Endothelial cell of umbilical vein (primary cell): ENCODE data around the gene NTN3. TPM values are rescaled to one million over a fixed set of nuclear protein-coding genes. Genes with fewer than 3 reads are reported as not detected.

Source experiments
- BruUV-seq: library from RNA; stranded (reverse); fragments of 400-500 nt; replicated peaks from 2 replicates; lab custom pipeline; 2021; lab: Mats Ljungman, UMichigan
- CTCF ChIA-PET: fragments of 300-600, 350-600 bp; sonication (Branson Sonifier 250); formaldehyde crosslinking; loops from one replicate; lab custom pipeline; 2021; ENCODE audit warnings: antibody characterized with exemption, inconsistent platforms; lab: Charles Lee
- POLR2A ChIA-PET: fragments of 300-600, 350-600 bp; sonication (Branson Sonifier 250); formaldehyde crosslinking; loops from one replicate; lab custom pipeline; 2021; ENCODE audit warnings: antibody characterized with exemption, inconsistent platforms; lab: Charles Lee
- DNase-seq: peaks from one replicate; pipeline ENCODE4 v3.0.0-alpha.2; 2011; ENCODE audit warnings: low read depth, low spot score
- FAIRE-seq: peaks from 2 replicates; lab custom pipeline; 2011; peaks lifted over from hg19 to GRCh38; lab: Jason Lieb, UNC
- H2AFZ ChIP-seq: 2 replicates; pipeline ENCODE4 v1.6.0; 2012; ENCODE audit warnings: low read depth, low read length, control low read depth, inconsistent platforms
- H3K27ac ChIP-seq: 2 replicates; pipeline ENCODE4 v1.5.1; 2011; ENCODE audit warnings: low read depth, mild to moderate bottlenecking, control low read depth, low read length, moderate library complexity; ENCODE audit not compliant: insufficient read depth
- H3K27me3 ChIP-seq, 2 experiments: 2 replicates each; pipeline versions ENCODE4 v1.6.0 to v1.6.1; 2011; ENCODE audit warnings: low read length in 2 of 2, mixed read lengths in 1 of 2; ENCODE audit not compliant: control insufficient read depth in 2 of 2, insufficient read depth in 2 of 2
- H3K36me3 ChIP-seq, 2 experiments: 2 replicates in 1 of 2; 3 replicates in 1 of 2; pipeline ENCODE4 v1.5.1; 2011; ENCODE audit warnings: low read length in 2 of 2, mild to moderate bottlenecking in 1 of 2, moderate library complexity in 1 of 2; ENCODE audit not compliant: control insufficient read depth in 2 of 2, insufficient read depth in 2 of 2; ENCODE audit errors: extremely low read depth in 1 of 2
- H3K4me1 ChIP-seq: 3 replicates; pipeline ENCODE4 v1.5.1; 2011; ENCODE audit warnings: mild to moderate bottlenecking, low read length; ENCODE audit not compliant: control insufficient read depth, insufficient read depth; ENCODE audit errors: extremely low read depth
- H3K4me2 ChIP-seq: 2 replicates; pipeline ENCODE4 v1.6.1; 2011; ENCODE audit warnings: low read length, control low read depth, mixed read lengths; ENCODE audit not compliant: insufficient read depth
- H3K4me3 ChIP-seq, 3 experiments: fragments of 200-600 bp in 1 of 3; sonication (generic), shearing (Covaris generic) in 1 of 3; replicated peaks in 1 of 3; 2 replicates each; pipeline ENCODE4 v1.5.1; 2011 to 2016; ENCODE audit warnings: control low read depth in 3 of 3, low read length in 3 of 3, mild to moderate bottlenecking in 2 of 3, inconsistent platforms in 1 of 3, low read depth in 1 of 3, moderate library complexity in 1 of 3; ENCODE audit not compliant: insufficient read depth in 1 of 3
- H3K79me2 ChIP-seq: 2 replicates; pipeline ENCODE4 v1.6.0; 2012; ENCODE audit warnings: low read length, inconsistent platforms; ENCODE audit not compliant: control insufficient read depth, insufficient read depth
- H3K9ac ChIP-seq: replicated peaks from 2 replicates; pipeline ENCODE3; 2011; ENCODE audit warnings: low read length, control low read depth; ENCODE audit not compliant: insufficient read depth; ENCODE audit errors: extremely low read depth
- H3K9me1 ChIP-seq: replicated peaks from 3 replicates; pipeline ENCODE4 v1.6.0; 2011; ENCODE audit warnings: mild to moderate bottlenecking, low read length; ENCODE audit not compliant: control insufficient read depth, insufficient read depth; ENCODE audit errors: extremely low read depth
- H3K9me3 ChIP-seq: replicated peaks from 2 replicates; pipeline ENCODE4 v1.5.1; 2012; ENCODE audit warnings: low read length, inconsistent platforms; ENCODE audit not compliant: control insufficient read depth, insufficient read depth
- H4K20me1 ChIP-seq: replicated peaks from 2 replicates; pipeline ENCODE3; 2011; ENCODE audit warnings: mild to moderate bottlenecking, low read length; ENCODE audit not compliant: control insufficient read depth, insufficient read depth; ENCODE audit errors: extremely low read depth
- EZH2 ChIP-seq: IDR thresholded peaks from 2 replicates; pipeline ENCODE4 v1.6.1; 2012; ENCODE audit warnings: borderline replicate concordance, low read depth, mild to moderate bottlenecking, moderate library complexity, low read length, inconsistent platforms; ENCODE audit not compliant: severe bottlenecking
- FOS ChIP-seq: IDR thresholded peaks from 2 replicates; pipeline ENCODE4 v1.6.1; 2011; ENCODE audit warnings: mild to moderate bottlenecking, low read length, moderate library complexity, borderline replicate concordance; ENCODE audit not compliant: insufficient read depth
- GATA2 ChIP-seq: IDR thresholded peaks from 2 replicates; pipeline ENCODE4 v1.7.0; 2011; ENCODE audit warnings: low read depth, mild to moderate bottlenecking, moderate library complexity, mixed read lengths, low read length; ENCODE audit not compliant: insufficient read length, insufficient read depth
- JUN ChIP-seq: IDR thresholded peaks from 2 replicates; pipeline ENCODE4 v1.6.1; 2011; ENCODE audit warnings: borderline replicate concordance, low read depth; ENCODE audit not compliant: insufficient read length, insufficient read depth
- MAX ChIP-seq: IDR thresholded peaks from 2 replicates; pipeline ENCODE4 v1.6.1; 2011; ENCODE audit not compliant: insufficient read depth, insufficient read length
- MYC ChIP-seq: IDR thresholded peaks from one replicate; pipeline ENCODE4 v1.6.1; 2011; ENCODE audit warnings: mild to moderate bottlenecking, low read depth, low read length
- POLR2A ChIP-seq: IDR thresholded peaks from 2 replicates; pipeline ENCODE4 v1.6.1; 2012; ENCODE audit warnings: low read depth, mild to moderate bottlenecking, control low read depth, low read length
- POLR2AphosphoS5 ChIP-seq: IDR thresholded peaks from 2 replicates; pipeline ENCODE4 v1.6.1; 2012; ENCODE audit warnings: low read depth, mild to moderate bottlenecking, control low read depth, low read length, moderate library complexity; ENCODE audit not compliant: insufficient read depth
- dilution Hi-C: fragments of 300-500 bp; cut with MboI; formaldehyde crosslinking; loops from one replicate; pipeline ENCODE4 v1.15.0; 2019; ENCODE audit warnings: low sequenced_read_pairs; ENCODE audit not compliant: extremely low pct_ligation_motif_present
- intact Hi-C: fragments of 100-400 bp; cut with micrococcal nuclease; formaldehyde crosslinking; loops from one replicate; pipeline ENCODE4 v1.10.0; 2022
- polyA plus RNA-seq, 4 experiments: library from polyadenylated mRNA; depleted of rRNA in 3 of 4; stranded (reverse) in 3 of 4; unstranded in 1 of 4; fragments of >200 nt; gene quantifications; 2 replicates each; pipeline versions ENCODE4 v1.2.1 to v1.2.3, GENCODE V29; 2011 to 2012; ENCODE audit warnings: missing spikeins in 1 of 4
- total RNA-seq: library from RNA; stranded (reverse); gene quantifications from 2 replicates; pipeline ENCODE4 v1.2.3, GENCODE V29; 2021
- TF ChIP-seq, protein P1 (sequence below), 2 donors: IDR thresholded peaks; 1 replicate in 1 of 2; 2 replicates in 1 of 2; pipeline ENCODE4 v1.5.1; 2011; ENCODE audit warnings: low read length in 2 of 2, mild to moderate bottlenecking in 2 of 2, moderate library complexity in 2 of 2, control low read depth in 1 of 2, inconsistent platforms in 1 of 2, low read depth in 1 of 2; ENCODE audit not compliant: insufficient read depth in 1 of 2; ENCODE audit errors: extremely low read depth in 1 of 2

The NTN3 gene
- total and polyA plus RNA-seq, 2 donors (not counting 3 experiments of a cell fraction or from before 2014, with no cell fraction given) = 0.15 TPM; not detected in 1

GRCh38 chr16:2518823-2519710 lies 48.0 kb downstream of the NTN3 start:
- no TSS peak for BruUV-seq

More at GRCh38 chr16:2518823-2519710, 48.0 kb downstream of the NTN3 start:
- Histone ChIP-seq H4K20me1 (peaks cover 2% of the 10 kb centered on the region), H3K4me3 (no peak overlapping the region), H3K4me2 (no peak overlapping the region), H3K9me1 (no peaks in the 10 kb centered on the region), H3K36me3 (peaks cover 6 to 8% of the 10 kb centered on the region in 2 experiments), H3K79me2 (peaks cover 64% of the 10 kb centered on the region), H3K4me1 (peaks cover 34% of the 10 kb centered on the region), H3K9me3 (no peaks in the 10 kb centered on the region), H3K27ac (peak overlapping the region; percentile 38), H3K27me3 (no peaks in the 10 kb centered on the region), H2AFZ (no peak overlapping the region), H3K9ac (no peak overlapping the region)
- DNase-seq (no peak), FAIRE-seq (no peak)
- dilution Hi-C loops (no loop called here), intact Hi-C loops (no loop called here)
- POLR2A ChIA-PET = no interaction called here
- CTCF ChIA-PET = no interaction called here
- no peak for TF ChIP-seq MAX
- TF ChIP-seq, protein P1, sequence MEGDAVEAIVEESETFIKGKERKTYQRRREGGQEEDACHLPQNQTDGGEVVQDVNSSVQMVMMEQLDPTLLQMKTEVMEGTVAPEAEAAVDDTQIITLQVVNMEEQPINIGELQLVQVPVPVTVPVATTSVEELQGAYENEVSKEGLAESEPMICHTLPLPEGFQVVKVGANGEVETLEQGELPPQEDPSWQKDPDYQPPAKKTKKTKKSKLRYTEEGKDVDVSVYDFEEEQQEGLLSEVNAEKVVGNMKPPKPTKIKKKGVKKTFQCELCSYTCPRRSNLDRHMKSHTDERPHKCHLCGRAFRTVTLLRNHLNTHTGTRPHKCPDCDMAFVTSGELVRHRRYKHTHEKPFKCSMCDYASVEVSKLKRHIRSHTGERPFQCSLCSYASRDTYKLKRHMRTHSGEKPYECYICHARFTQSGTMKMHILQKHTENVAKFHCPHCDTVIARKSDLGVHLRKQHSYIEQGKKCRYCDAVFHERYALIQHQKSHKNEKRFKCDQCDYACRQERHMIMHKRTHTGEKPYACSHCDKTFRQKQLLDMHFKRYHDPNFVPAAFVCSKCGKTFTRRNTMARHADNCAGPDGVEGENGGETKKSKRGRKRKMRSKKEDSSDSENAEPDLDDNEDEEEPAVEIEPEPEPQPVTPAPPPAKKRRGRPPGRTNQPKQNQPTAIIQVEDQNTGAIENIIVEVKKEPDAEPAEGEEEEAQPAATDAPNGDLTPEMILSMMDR (IDR thresholded peaks at IDR 0.05; ENCODE audit: extremely low read depth in 1 of 2, insufficient read depth in 1 of 2, low read depth in 1 of 2, low read length in 2 of 2) = no peak
- no peak for TF ChIP-seq EZH2
- TF ChIP-seq POLR2AphosphoS5 = no peak
- TF ChIP-seq POLR2A = no peak
- TF ChIP-seq JUN = no peak
- TF ChIP-seq GATA2 = no peak
- TF ChIP-seq MYC = no peak
- TF ChIP-seq FOS = no peak
